ENCODE data around the gene SPEM1. TPM values are rescaled to one million over a fixed set of nuclear protein-coding genes. Genes with fewer than 3 reads are reported as not detected.

Gene SPEM1
- total and polyA plus RNA-seq, 10 of the 15 experiments (the other 5 are each of a cell fraction or from before 2014, with no cell fraction given), result not detected

GRCh38 chr17:7437950-7438614, 18.0 kb downstream of the SPEM1 start:
- no TSS peak for BruUV-seq (replicated peaks)
- no peaks in the 10 kb centered on the region for H3K36me3 ChIP-seq (ENCODE audit: control insufficient read depth in 2 of 2, insufficient read depth in 2 of 2, low read length in 1 of 2)
- no peak for ATAC-seq
- WGBS (ENCODE audit: insufficient coverage, insufficient replicate concordance, low lambda C conversion rate, missing lambda C conversion rate), result 30% methylated on average over 28 of the region's 48 CpGs
- no peak overlapping the region for H2AFZ ChIP-seq (ENCODE audit: control insufficient read depth, low read depth, low read length)
- POLR2A ChIA-PET, result interaction anchor here (0.7 to 8.2 kb wide), 4 partner anchors 41 to 85 kb away, joined by 3 to 63 read pairs (median 4); partner anchors contain the start of genes POLR2A and ZBTB4
- H3K9me3 ChIP-seq (replicated peaks; ENCODE audit: control insufficient read depth, insufficient read depth, low read length), result no peaks in the 10 kb centered on the region
- intact Hi-C loops (cut with micrococcal nuclease; ENCODE audit: unreplicated experiment) (loop anchor here (5.0 to 10.0 kb wide), 4 partner anchors 36 to 393 kb away; partner anchors contain the start of genes KCTD11, SENP3, SLC16A11 and TMEM256), in situ Hi-C loops (cut with MboI) (no loop called here)
- H3K79me2 ChIP-seq (ENCODE audit: control insufficient read depth, insufficient read depth, low read length), result peaks cover 6% of the 10 kb centered on the region
- H3K9ac ChIP-seq (ENCODE audit: control insufficient read depth, insufficient read depth, low read length), result peak overlapping the region; percentile 13; the same call in 1 of the 2 replicates
- TF ChIP-seq EGR1 (IDR thresholded peaks at IDR 0.05; ENCODE audit: borderline replicate concordance in 1 of 2, low read depth in 2 of 2, low read length in 2 of 2), result peak in 1 of 2 experiments; percentile 33; a peak in 1 of 3 replicates
- 0 out of 2 replicates have a peak, but pooled peaks have one; percentile 7 for TF ChIP-seq ZBTB33 (IDR thresholded peaks at IDR 0.05)
- peak; percentile 20; the same call in 1 of the 2 replicates for TF ChIP-seq BACH1 (IDR thresholded peaks at IDR 0.05; ENCODE audit: borderline replicate concordance)
- TF ChIP-seq KLF5 (IDR thresholded peaks at IDR 0.05; ENCODE audit: partially characterized antibody), result no peak
- FAIRE-seq, result no peak
- SMC1A ChIA-PET (ENCODE audit: uncharacterized antibody, unreplicated experiment), result interaction anchor here (0.6 to 1.3 kb wide), 2 partner anchors 84 to 123 kb away, joined by 3 to 5 read pairs; no protein-coding TSS in a partner anchor
- H3K4me2 ChIP-seq (ENCODE audit: control insufficient read depth, insufficient read depth), result peak overlapping the region; percentile 78
- H4K20me1 ChIP-seq (ENCODE audit: control insufficient read depth, insufficient read depth), result no peaks in the 10 kb centered on the region
- RAD21 ChIA-PET (ENCODE audit: unreplicated experiment), result interaction anchor here (0.8 to 1.6 kb wide), 3 partner anchors 44 to 122 kb away, joined by 3 to 7 read pairs (median 5); partner anchors contain the start of genes PLSCR3 and POLR2A
- peak overlapping the region; percentile 97 for H3K4me3 ChIP-seq
- DNase-seq (ENCODE audit: low read depth, low spot score), result no peak
- peaks cover 29% of the 10 kb centered on the region for H3K4me1 ChIP-seq (ENCODE audit: control insufficient read depth, insufficient read depth, low read length)
- CTCF ChIA-PET, result interaction anchor here (0.6 to 1.4 kb wide), 4 partner anchors 67 to 249 kb away, joined by 4 read pairs; partner anchors contain the start of gene TP53
- H3K27ac ChIP-seq (ENCODE audit: control insufficient read depth, insufficient read depth), result no peak overlapping the region
- H3K27me3 ChIP-seq (replicated peaks in 1 of 2; ENCODE audit: control insufficient read depth in 2 of 2, insufficient read depth in 2 of 2, low read length in 1 of 2), result peaks cover 0 to 4% of the 10 kb centered on the region in 2 experiments; a peak in 2 of 4 replicates

Data from GM12878 (cell line).